Measurements from ENCODE around the gene FHOD3.

DNA sequence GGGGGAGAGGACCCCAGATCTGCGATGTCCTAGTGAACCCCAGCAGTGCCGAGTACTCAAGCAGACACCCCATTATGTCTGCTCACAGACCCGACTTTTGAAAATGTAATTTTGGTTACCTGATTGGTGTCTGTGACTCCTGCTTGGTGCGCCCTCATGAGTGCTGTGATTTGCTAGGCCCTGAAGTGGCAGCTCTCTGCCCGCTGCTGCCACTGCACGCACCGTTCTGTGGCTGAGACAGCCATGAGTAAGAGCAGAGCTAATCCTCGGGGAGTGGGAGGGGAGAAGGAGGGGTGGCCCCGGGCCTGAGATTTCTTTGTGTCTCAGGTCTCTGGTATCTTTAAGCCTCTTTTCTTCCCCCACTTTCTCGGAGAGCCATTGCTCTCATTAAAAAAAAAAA, 18.2 kb downstream of the FHOD3 start:
- TF ChIP-seq, protein P1, sequence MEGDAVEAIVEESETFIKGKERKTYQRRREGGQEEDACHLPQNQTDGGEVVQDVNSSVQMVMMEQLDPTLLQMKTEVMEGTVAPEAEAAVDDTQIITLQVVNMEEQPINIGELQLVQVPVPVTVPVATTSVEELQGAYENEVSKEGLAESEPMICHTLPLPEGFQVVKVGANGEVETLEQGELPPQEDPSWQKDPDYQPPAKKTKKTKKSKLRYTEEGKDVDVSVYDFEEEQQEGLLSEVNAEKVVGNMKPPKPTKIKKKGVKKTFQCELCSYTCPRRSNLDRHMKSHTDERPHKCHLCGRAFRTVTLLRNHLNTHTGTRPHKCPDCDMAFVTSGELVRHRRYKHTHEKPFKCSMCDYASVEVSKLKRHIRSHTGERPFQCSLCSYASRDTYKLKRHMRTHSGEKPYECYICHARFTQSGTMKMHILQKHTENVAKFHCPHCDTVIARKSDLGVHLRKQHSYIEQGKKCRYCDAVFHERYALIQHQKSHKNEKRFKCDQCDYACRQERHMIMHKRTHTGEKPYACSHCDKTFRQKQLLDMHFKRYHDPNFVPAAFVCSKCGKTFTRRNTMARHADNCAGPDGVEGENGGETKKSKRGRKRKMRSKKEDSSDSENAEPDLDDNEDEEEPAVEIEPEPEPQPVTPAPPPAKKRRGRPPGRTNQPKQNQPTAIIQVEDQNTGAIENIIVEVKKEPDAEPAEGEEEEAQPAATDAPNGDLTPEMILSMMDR (IDR thresholded peaks at IDR 0.05), result no peak
- no peak for TF ChIP-seq EP300 (IDR thresholded peaks at IDR 0.05)
